SH-SY5Y (cell line): ENCODE measurements around the gene ATP11C.

ENCODE experiments used
- GATA2 ChIP-seq: IDR thresholded peaks from 2 replicates; pipeline ENCODE4 v1.6.1; 2011; ENCODE audit warnings: mild to moderate bottlenecking, low read depth, low read length
- GATA3 ChIP-seq: IDR thresholded peaks from 2 replicates; pipeline ENCODE4 v1.6.1; 2011; ENCODE audit warnings: low read depth, mild to moderate bottlenecking, low read length, moderate library complexity

- TF ChIP-seq GATA2 = no peak
- no peak for TF ChIP-seq GATA3
Observed at GRCh38 chrX:139905051-139905450, 27.8 kb downstream of the ATP11C start.
